Astrocyte of the hippocampus (primary cell): ENCODE results near the gene RGS4.
"Not testable (repeated sequence)": the region's sequence is repeated elsewhere in the genome, so short reads cannot be mapped to it uniquely, and the experiment has no call there.

Experiments
- DNase-seq: peaks from one replicate; pipeline ENCODE4 v3.0.0; 2011; ENCODE audit warnings: low read depth, low spot score

Gene RGS4

DNA sequence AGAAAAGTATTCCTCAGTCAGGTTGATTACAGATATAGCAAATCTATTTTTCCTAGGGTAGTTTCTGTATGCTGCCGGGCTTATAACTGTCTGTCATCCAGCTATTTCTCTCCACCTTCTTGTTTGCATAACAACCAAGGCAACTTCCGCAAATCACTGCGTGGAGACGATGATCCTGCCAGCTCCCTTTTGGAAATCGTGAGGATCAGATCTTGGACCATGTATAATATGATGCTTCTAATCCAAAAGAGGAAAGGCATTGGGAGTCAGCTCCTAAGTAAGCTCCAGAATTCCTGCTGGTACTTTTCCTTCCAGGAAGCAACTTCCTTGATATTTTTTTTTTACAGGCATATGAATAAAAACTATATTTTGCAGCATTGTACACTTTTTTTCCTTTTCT, 445 bp upstream of the RGS4 start:
- DNase-seq: peak; percentile 32

DNA sequence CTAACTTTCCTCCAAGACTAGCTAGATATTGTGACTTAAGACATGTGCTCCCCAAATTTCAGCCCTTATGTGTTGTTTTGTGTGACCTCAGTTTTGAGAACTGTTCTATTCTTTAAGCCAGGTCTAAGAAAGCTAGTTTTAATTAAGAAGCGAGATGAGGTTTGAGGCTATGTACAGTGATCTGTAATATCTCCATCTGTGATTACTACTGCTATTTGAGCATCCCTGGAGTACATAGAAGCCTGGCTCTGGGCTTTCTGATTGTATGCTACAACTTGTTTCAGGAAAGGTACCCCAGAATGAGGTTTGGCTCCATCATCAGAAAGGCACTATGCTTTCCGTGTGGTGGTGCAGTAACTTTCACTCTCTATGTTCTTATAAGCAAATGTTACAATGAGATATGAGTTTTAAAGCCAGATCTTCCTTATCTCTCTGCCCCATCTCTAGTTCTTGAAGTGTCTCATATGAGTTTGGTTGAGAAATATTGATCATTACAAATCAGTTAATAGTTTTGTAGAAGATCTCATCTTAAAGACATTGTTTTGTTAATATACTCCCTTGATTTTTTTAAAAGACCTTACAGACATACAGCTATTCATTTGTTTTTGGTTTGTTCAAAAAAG, 605 bp downstream of the RGS4 start:
- DNase-seq: no peak

DNA sequence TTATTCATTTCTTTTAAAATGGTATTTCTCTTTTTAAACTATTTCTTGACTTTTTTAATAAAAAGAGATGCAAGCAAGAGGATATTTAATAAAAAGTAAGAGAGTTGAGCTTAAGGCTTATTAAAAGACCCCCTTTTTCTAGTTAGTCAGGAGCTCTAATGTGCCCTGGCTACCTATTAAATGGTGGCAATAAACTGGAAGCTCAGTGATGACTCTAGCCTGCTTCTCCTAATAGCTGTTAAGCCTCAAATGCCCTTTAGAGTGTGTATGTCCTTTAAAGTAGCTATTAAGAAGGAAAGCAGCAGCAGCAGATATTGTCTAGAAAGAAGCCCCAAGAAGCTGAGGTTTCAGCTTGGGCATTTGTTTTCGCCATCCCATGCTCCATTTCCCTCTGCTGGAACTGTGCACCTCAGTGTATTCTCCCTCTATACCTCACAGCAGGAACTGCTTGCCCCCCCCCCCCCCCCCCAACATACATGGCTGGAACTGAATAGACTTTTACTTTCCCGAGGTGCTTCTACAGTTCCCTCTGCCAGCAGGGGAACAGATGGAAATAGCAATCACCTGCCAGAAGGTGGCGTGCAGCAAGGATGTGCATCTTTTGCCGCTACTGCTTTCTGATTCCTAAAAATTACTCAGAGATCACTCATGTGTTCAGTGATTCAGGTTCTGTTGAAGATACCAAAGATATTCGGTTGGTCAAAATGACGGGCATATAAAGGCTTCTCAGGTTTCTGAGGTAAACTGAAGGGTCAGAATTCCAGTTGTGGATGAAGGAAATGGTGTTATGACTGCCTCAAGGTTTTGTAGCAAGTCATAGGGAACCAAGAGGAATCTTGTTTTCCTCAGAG, 2.5 kb downstream of the RGS4 start:
- peak; percentile 91 for DNase-seq

DNA sequence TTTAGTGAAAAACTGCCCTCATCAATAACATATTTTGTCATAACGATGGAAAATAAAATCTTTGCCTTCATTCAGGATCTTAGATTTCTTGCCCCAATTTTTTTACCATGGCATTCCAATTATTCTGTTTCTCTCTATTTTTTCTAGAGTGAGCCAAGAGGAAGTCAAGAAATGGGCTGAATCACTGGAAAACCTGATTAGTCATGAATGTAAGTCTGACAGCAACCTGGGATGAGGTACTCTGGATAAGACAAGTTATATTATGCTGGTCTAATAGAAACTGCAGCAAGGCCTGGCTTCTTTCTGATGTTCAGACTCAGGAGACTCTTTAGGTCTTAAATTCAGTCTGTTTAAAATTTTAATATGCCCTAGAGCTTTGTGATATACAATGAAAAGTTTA, 3.5 kb downstream of the RGS4 start:
- peak; percentile 38 for DNase-seq

DNA sequence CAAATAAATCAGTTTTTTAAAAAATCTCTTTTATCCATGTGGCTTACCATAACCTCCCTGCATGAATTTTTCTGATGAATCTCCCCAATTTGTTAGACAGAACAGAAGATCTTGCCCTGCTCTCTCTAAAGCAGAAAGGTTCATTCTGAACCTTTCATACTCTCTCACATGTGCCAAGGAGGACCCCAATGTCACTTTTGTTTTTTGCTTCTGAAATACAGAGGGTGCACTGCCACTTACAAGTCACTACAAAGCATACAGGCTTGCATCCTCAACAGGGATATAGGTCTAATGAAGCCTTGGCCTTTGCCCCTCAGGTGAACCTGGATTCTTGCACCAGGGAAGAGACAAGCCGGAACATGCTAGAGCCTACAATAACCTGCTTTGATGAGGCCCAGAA, 4.8 kb downstream of the RGS4 start:
- no peak for DNase-seq

DNA sequence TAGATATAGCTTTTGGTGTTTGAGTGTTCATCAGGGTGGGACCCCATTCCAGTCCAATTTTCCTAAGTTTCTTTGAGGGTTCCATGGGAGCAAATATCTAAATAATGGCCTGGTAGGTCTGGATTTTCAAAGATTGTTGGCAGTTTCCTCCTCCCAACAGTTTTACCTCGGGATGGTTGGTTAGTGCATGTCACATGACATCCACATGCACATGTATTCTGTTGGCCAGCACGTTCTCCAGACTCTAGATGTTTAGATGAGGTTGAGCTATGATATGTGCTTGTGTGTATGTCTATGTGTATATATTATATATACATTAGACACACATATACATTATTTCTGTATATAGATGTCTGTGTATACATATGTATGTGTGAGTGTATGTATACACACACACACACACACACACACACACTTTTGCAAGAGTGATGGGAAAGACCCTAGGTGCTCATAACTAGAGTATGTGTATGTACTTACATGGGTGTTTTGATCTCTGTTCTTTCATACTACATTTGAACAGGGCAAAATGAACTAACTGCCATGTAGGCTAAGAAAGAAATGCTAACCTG, 5.6 kb downstream of the RGS4 start:
- DNase-seq: no peak

DNA sequence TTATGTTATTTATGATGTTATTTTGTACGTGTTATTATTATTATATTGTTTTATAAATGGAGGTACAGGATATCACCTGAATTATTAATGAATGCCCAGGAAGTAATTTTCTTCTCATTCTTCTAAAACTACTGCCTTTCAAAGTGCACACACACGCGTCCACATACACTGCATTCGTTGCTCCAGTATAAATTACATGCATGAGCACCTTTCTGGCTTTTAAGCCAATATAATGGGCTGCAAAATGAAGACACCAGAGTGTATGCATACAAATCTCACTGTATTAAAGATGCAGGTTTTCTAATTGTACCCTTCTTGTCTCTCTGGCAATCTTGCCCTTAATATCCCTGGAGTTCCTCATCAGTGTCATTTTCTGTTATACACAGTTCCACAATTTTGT, 6.9 kb downstream of the RGS4 start:
- no peak for DNase-seq

DNA sequence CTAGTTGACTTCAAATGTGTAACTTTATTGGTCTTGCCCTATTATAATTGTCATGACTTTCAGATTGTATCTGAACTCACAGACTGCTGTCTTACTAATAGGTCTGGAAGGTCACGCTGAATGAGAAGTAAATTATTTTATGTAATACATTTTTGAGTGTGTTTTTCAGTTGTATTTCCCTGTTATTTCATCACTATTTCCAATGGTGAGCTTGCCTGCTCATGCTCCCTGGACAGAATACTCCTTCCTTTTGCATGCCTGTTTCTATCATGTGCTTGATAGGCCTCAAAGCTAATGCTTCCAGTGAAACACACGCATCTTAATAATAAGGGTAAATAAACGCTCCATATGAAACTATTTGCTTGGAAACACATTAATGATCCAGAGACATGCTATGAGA, 7.3 kb downstream of the RGS4 start:
- no peak for DNase-seq

DNA sequence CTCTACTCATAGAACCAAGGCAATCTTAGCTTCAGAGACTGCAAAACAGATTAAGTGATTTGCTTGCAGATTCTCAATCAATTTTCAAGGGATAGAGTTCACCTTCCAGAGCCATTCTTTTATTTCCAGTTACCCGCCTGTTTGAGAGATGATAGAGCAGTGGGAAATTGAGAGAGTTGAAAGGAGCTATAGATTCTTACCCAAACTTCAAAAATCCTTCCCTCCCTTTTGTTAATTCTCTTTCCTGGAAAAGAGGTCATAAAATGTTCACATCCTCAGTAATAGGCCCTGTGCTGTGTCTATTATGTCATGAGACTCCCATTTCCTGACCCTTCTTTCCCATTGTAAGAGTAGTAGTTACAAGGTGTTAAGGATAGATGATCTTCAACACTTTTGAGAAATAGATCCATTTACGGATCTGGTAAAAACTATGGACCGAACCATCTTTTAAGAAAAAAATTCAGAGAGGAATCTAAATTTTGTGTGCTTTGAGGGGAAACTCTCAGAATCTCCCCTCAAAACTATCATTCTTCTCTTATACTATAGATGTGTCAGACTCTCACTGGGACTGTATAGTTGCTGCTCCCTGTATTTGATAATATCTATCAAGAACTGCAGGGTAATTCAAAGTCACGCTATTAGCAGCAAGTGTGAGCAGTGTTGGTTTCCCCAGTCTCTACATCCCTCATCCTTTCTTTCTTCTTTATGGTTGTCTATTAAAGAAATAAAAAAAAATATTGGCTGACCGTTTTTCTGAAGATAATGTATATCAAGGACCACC, 8.0 kb downstream of the RGS4 start:
- DNase-seq: no peak

DNA sequence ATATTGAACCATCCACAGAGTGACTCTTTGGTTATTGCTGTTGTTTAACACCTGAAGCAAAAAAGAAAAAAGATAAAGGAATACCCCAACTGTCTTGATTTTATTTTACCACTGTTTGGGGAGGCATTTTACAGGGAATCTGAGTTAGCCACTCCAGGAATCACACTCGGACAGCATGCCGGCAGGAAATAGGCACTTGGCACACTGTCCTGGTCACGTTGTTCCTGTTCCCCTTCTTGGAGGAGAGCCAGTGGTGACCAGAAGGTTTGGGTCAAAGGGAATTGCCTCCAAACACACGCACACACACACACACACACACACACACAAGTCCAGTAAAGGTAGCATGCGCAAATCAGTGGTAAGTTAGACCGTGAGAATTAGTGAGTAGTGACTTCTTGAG, 13.8 kb downstream of the RGS4 start:
- DNase-seq: no peak

DNA sequence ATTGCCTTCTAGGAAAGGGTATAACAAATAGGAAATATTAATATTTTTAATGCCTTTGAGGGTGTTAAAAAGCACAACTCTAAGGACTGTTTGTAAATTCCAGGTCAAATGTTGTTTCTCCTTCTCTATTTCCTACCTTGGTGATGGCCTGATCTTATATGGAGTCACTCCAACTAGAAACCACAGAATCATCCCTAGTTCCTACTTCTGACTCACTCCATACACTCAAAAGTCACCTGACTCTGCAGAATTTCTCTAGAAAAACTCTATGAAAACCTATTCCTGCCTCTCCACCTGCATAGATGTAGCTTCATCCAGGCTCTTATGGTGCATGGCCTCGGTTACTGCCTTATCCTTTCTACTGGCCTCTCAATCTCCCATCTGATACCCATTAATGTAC, 14.5 kb downstream of the RGS4 start:
- DNase-seq: no peak

DNA sequence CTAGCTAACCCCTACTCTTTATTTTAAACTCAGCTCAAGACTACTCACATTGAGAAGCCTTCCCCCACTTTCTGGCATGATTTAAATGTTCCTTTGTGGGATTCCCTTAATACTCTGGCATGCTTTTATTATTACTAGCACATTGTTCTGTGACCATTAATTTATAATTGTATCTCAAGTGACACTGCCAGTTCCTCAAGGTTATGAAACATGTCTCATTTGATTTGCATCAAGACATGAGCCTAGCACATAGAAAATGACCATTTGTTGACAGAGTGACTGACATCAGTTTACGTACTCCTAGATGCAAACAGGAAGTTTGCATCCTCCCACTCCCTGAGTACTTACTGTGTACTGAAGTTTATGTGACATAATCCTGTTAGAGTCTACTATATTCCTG, 15.2 kb downstream of the RGS4 start:
- peak; percentile 41 for DNase-seq

DNA sequence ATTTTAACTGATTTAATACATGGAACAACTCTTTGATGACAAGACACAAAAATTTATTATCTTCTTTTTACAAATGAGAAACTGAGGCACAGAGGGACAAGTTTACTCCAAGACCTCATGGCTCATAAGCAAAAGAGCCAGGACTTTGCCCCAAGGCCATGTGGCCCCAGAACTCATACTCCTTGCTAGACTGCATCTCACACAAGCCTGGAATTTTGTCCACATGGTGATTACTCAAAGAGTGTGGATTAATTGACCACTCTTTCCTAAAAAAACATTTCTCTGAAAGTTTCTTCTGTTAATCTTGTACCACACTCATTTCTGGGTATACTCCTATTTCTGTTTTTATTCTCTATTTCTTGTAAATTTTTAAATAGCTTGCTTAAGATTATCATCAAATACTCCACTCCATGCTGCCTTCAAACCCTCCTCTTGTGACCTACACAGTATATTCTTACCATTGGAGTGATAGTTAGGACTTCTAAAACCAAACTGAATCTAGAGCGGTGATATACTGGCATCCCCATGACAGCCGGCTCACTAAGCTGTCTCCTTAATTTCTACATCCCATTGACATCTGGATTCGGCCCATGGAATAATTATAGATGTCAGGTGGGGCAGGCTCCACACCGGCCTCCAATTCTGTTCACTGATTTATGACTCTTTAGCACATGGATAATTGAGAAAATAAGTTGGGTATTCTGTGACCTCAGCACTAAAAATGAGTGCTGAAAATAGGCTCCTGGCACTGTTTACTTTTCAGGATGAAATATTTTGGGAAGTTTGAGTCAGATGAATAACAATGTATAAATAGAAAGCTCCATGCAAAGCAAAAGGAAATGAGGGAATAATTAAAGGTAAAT, 16.1 kb downstream of the RGS4 start:
- DNase-seq: no peak

DNA sequence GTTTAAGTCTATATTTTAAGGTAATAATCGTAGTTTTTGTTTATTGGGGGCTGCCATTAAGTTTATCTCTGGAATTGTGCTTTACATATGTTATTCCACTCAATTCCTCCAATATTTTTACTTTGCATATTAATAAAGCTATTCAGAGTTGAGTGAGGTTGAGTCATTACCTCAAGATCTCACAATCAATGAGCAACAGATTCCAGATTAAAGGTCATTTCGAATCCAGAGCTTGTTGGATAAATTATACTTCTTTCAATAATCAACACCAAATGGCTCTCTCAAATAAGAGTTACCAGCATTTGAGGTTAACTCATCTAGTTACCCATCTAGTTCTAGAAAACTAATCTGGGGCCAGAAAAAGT, 16.7 kb downstream of the RGS4 start:
- no peak for DNase-seq

DNA sequence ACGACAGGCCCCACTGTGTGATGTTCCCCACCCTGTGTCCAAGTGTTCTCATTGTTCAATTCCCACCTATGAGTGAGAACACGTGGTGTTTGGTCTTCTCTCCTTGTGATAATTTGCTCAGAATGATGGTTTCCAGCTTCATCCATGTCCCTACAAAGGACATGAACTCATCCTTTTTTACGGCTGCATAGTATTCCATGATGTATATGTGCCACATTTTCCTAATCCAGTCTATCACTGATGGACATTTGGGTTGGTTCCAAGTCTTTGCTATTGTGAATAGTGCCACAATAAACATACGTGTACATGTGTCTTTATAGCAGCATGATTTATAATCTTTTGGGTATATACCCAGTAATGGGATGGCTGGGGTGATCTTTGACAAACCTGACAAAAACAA, 20.0 kb downstream of the RGS4 start:
- not testable (repeated sequence) for DNase-seq

DNA sequence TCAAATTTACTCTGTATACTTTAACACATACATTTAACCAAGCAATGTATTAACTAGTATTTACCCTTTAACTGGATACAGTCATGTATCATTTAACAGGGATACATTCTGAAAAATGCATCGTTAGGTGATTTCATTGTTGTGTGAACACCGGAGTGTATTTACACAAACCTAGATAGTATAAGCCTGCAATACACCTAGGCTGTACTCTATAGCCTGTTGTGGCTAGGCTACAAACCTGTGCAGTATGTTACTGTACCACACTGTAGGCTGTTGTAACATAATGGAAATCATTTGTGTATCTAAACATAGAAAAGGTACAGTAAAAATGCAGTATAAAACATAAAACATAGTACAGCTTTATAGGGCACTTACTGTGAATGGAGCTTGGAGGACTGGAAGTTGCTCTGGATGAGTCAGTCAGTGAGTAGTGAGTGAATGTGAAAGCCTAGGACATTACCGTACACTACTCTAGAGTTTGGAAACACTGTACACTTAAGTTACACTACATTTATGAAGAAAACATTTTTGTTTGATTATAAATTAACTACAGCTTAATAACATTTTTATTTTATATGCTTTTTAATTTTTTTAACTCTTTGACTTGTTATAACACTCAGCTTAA, 21.3 kb downstream of the RGS4 start:
- DNase-seq: peak; percentile 42

DNA sequence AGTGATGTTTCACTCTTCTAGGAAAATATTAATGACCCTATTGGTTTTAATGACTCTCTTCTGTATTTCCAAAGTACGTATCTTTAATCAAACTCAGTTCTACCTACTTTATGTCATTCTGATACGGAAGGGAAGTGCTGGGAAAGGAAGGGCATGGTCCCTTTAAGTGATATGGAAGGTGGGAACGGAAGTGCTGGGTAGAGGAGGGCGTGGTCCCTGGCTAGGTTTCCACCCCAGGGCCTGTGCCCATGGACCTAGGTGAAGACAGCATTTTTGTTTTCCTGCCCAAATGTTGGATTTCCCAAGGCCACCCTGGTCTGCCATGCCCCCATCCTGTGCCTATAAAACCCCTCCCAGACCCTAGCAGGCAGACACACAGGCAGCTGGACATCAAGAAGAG, 24.0 kb downstream of the RGS4 start:
- no peak for DNase-seq

DNA sequence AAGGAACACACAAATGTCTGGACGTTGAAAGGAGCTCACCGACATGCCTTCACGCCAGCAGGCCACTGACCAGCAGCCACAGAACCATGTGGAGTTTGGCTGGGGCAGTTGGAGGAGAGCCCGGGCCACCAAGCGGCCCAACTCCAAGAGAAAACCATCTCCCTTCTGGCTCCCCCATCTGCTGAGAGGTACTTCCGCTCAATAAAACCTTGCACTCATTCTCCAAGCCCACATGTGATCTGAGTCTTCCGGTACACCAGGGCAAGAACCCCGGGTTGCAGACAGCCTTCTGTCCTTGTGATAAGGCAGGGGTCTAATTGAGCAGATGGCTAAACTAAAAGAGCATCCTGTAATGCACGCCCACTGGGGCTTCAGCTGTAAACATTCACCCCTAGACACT, 24.4 kb downstream of the RGS4 start:
- no peak for DNase-seq

DNA sequence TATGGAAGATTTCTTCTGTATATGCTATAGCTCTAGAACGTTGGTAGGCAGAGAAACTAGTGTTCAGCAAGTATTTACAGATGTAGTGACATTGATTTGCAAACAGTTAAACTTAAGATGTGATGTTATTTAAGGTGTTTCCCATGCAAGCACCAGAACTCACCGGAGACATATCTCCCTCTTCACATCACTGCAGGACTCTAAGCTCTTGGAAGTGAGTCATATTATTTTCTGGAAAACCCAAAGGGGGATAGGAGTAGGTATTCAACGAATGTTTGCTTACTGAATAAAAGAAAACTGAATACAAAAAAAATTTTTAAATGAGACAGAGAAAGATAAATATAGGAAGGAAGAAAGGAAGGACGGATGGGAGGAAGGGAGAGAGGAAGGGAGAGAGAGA, 25.0 kb downstream of the RGS4 start:
- no peak for DNase-seq

DNA sequence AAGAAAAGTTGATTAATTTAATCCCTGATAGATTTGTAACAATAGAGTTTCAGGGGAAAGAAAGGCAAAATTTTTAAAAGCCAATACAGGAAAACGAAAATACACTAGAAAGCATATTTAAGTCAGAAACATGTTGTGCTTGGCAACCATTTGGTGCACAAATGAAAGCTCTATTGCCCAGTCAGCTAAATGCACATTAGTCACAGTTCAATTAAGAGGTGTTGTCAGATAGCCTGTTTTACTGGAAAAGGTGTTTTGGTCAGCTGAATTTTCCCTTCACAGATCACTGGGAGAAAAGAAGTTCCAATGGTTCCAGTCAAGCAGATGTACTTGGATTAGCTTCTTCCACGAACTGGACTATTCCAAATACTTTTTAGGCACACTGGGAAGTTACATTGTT, 25.4 kb downstream of the RGS4 start:
- DNase-seq: peak; percentile 56

DNA sequence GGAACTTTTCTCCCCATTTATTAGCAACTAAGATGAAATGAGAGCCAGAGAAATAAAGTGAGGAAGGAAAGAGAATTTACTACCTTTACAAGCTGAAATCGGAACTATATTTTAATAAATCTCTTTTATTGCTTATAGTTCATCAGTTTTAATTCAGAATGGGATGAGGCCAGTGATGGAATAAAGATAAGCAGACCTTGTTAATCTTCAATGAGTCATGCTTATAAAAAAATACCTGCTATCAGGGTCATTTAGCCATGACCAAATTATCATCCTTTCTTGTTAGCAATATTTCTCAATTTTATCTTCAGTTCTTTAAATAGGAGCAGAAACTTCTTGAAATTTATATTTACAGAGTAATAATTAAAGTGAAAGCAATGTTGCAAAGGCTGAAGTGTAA, 26.1 kb downstream of the RGS4 start:
- no peak for DNase-seq
